C4-2B (cell line): Measurements from ENCODE around the gene BAIAP3.

Source experiments
- H3K27ac ChIP-seq: fragments of 450-650 bp; 2 replicates; pipeline ENCODE4 v1.5.1; 2017
- CTCF ChIP-seq: fragments of 450-650 bp; conservative IDR thresholded peaks from 2 replicates; pipeline ENCODE4 v1.5.1; 2017; ENCODE audit warnings: mild to moderate bottlenecking
- ZFX ChIP-seq: fragments of 450-650 bp; IDR thresholded peaks from 2 replicates; pipeline ENCODE4 v1.6.1; 2017

Gene BAIAP3

GRCh38 chr16:1312467-1312816 is 21.0 kb upstream of the BAIAP3 start:
- peak overlapping the region; percentile 93; the same call in 1 of the 2 replicates for H3K27ac ChIP-seq
- TF ChIP-seq CTCF (no peak), ZFX (no peak)

DNA sequence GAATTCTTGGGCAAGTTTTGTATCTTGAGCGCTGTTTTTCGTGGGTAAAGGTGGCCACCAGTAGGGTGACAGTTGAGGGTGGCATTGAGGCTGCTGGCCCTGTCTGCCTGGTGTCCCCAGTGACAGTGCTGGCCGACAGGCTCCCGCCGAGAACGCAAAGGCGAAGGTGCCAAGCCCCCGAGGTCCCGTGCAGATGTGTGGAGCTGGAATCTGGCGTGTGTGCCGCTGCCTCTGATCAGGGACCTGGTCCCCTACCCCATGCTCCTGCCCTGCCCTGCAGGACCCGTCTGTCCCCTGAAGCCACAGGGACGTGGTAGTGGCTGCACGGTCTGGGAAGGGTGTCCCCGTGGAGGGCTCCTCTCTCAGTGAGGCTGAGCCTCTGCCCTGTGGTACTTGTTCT is 20.5 kb upstream of the BAIAP3 start:
- TF ChIP-seq ZFX (no peak), CTCF (no peak)

GRCh38 chr16:1313721-1314369 is 19.6 kb upstream of the BAIAP3 start:
- H3K27ac ChIP-seq = no peak overlapping the region

More for the DNA sequence above, 20.5 kb upstream of the BAIAP3 start:
- H3K27ac ChIP-seq = no peak overlapping the region

GRCh38 chr16:1314399-1315068 is 18.9 kb upstream of the BAIAP3 start:
- TF ChIP-seq CTCF (no peak), ZFX (no peak)
- no peak overlapping the region for H3K27ac ChIP-seq

More at GRCh38 chr16:1313721-1314369, 19.6 kb upstream of the BAIAP3 start:
- TF ChIP-seq CTCF (no peak), ZFX (no peak)

DNA sequence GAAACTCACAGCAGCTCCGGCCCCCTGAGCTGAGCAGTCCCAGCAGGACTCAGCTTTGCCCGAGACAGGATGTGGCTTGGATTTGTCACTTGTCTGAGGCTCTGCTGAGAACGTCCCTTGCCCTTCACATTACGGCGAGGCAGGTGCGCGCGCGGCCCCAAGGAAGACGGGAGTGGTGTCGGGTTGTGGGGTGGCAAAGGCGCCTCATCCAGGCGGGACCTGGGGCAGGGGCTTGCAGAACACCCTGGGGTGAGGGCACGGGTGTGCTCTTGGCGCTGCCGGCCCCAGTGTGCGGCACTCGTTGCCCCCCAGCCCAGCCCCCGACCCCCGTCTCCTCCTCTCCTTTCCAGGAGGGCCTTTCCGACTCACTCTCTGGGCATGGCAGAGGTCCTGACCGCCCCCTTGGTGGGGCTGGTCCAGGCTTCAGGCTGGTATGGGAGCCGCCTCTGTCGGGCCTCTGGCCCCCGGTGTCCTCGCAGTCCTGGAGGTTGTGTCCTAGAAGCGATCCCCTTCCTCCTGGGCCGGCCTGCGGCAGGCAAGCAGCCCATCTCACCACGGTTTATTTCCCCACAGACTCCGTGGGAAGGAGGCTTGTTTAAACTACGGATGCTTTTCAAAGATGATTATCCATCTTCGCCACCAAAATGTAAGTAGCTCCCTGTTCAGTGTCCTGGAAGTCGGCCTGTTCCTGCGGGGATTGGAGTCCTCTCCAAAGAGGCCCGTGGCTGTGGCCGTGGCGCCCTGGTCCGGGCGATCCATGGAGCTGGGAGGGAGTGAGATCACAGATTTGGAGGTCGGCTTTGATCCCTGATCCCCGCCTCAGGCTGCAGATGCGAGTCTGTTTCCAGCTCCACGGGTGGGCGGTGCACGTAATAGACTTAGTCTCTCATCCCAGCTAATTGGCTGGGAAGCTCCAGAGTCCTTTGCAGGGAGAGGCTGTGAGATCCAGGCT is 18.1 kb upstream of the BAIAP3 start:
- no peak for TF ChIP-seq CTCF
- no peak for TF ChIP-seq ZFX

GRCh38 chr16:1316033-1316405 is 17.4 kb upstream of the BAIAP3 start:
- TF ChIP-seq CTCF (no peak), ZFX (no peak)
- H3K27ac ChIP-seq = no peak overlapping the region

More for the DNA sequence above, 18.1 kb upstream of the BAIAP3 start:
- no peak overlapping the region for H3K27ac ChIP-seq
